HL-60 (cell line): ENCODE measurements around the gene NAT8L.

Experiments used
- CTCF ChIP-seq: IDR thresholded peaks from one replicate; pipeline ENCODE4 v1.5.1; 2011; ENCODE audit warnings: low read length, control low read depth, inconsistent platforms; ENCODE audit not compliant: insufficient read depth
- POLR2AphosphoS5 ChIP-seq: IDR thresholded peaks from 2 replicates; pipeline ENCODE4 v1.6.1; 2012; ENCODE audit warnings: low read depth
- SPI1 ChIP-seq: IDR thresholded peaks from 2 replicates; pipeline ENCODE4 v1.6.1; 2012; ENCODE audit warnings: low read depth, mild to moderate bottlenecking, borderline replicate concordance

DNA sequence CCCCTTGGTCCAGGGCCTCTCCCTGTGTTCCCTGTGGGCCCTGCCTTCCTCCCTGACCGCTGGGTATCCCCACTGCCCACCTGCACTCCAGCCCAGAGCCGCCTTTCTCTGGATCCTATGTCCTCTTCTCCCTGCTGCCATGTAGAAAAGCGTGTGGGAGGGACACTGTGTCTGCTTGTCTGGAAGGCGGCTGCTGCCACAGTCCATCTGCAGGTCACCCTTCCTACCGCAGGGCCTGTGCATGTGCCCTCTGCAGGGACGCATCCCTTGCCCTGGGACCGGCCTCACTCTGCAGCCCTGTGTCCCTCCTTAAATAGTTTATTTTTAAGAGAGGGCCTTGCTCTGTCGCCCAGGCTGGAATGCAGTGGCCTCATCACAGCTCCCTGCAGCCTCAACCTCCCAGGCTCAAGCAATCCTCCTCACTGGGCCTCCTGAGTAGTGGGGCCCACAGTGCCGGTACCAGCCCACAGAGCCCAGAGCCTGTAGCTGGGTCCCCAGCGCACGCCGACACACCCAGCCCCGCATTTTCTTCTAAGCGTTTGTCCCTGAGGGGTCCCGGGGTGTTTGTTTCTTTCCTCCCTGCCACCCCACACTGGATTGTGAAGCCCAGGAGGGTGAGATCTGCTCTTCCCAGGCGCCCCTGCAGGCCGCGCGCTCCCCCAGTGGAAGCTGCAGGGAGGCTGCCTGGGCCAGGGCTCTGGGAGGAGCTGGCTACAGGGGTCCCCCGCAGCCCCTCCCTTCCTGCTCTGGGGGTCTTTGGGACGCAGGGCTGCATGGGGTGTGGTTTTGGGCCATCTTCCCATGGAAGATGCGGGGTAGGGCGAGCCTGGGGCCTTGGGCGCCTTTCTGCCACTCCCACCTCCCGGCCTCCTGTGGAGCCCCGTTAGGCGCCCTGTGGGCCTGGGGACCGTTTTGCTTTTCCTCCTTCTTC, 12.8 kb upstream of the NAT8L start:
- no peak for TF ChIP-seq CTCF
- TF ChIP-seq SPI1 = no peak
- no peak for TF ChIP-seq POLR2AphosphoS5
